ENCODE measurements around the gene PRPS1L1. TPM values are rescaled to one million over a fixed set of nuclear protein-coding genes. Genes with fewer than 3 reads are reported as not detected.
A peak's percentile ranks its signal among the peaks of the same experiment; 100 is the strongest.

The PRPS1L1 gene
- total RNA-seq, 1 donor from 2014 or later, result not detected

- DNase-seq (ENCODE audit: low read depth), result no peak
- TF ChIP-seq CTCF (conservative IDR thresholded peaks at IDR 0.05; ENCODE audit: low read depth, low read length), result no peak
- H3K4me3 ChIP-seq (ENCODE audit: low read depth, low read length), result no peak overlapping the region
Observed at GRCh38 chr7:18037609-18038008, 10.0 kb upstream of the PRPS1L1 start.

GRCh38 chr7:18036783-18037182 is 9.1 kb upstream of the PRPS1L1 start:
- no peak overlapping the region for H3K4me3 ChIP-seq (ENCODE audit: low read depth, low read length)
- TF ChIP-seq CTCF (conservative IDR thresholded peaks at IDR 0.05; ENCODE audit: low read depth, low read length), result no peak
- DNase-seq (ENCODE audit: low read depth), result no peak

DNA sequence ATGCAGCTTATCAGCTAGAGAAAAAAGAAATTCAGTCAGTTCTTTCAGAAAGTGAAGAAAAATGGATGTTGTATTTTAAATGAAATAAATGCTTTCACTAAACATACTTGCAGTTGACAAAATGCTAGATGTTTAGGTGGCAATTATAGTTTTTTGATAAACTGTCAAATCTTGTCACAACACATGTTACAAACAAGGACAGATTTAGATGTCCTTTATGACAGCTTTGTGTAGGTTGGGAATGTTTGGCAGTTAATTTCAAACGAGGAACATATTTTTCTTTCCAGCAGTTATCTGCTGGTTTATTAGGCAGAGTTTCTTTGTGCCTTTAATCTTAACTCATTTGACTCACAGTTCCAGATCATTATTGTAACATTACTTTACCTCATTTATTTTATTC is 3.1 kb upstream of the PRPS1L1 start:
- H3K4me3 ChIP-seq (ENCODE audit: low read depth, low read length), result no peak overlapping the region
- TF ChIP-seq CTCF (conservative IDR thresholded peaks at IDR 0.05; ENCODE audit: low read depth, low read length), result no peak
- DNase-seq (ENCODE audit: low read depth), result no peak

DNA sequence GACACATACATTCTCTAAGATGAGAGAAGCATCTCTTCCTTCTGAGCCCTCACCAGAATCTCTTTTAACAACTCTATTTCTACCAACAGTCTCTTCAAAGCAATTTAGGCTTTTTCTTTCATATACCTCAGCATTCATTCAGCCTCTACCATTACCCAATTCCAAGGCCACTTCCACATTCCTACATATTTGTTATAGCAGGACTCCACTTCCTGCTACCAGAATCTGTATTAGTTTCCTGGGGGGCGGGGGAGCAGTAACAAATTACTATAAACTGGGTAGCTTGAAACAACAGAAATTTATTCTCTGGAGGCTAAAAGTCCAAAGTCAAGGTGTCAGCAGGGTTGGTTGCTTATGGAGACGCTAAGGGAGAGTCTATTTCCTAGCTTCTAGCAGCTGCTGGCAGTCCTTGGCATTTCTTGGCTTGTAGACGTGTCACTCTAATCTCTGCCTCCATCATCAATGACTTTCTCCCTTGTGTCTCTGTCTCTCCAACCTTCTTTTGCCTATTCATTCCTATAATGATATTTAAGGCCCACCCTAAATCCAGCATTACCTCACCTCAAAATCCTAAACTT is 7.4 kb downstream of the PRPS1L1 start:
- no peak for DNase-seq (ENCODE audit: low read depth)
- no peak for TF ChIP-seq CTCF (conservative IDR thresholded peaks at IDR 0.05; ENCODE audit: low read depth, low read length)
- no peak overlapping the region for H3K4me3 ChIP-seq (ENCODE audit: low read depth, low read length)

GRCh38 chr7:18019555-18019954 is 8.1 kb downstream of the PRPS1L1 start:
- DNase-seq (ENCODE audit: low read depth), result peak; percentile 22
- TF ChIP-seq CTCF (conservative IDR thresholded peaks at IDR 0.05; ENCODE audit: low read depth, low read length), result no peak
- no peak overlapping the region for H3K4me3 ChIP-seq (ENCODE audit: low read depth, low read length)

DNA sequence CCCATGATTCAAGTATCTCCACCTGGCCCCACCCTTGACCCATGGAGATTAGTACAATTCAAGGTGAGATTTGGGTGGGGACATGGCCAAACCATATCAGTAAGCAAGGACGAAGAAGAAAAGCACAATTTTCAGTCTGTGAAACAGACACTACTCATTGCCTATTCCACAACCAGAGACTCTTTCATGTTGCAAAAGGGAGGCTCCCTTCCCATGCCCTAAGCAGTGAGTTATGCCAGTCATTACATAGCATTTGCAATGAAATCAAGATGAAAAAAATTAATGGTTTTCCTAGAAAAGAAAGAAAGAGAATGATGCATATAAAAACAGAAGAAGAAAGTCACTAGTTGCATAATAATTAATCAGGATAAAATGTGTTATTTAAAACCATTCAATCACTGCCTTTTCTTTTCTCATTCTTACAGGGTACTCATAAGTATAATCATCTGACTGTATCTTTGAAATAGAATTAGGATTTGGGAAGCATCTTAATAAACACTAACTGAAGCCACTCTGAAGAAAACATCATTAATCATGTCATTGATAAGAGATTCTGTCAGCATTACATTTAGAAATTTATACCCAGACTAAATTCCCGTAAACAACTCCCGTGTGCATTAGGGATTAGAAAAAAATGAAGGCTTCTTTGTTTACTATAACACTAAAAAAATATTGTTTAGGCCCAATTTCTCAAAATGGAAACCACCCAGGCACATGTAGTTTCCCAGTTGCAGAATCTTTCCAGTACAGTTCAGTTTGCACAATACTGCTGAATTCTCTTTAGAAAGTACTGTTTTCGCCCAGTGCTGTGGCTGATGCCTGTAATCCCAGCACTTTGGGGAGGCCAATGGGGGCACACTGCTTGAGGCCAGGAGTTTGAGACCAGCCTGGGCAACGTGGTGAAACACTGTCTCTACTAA is 9.1 kb downstream of the PRPS1L1 start:
- no peak for DNase-seq (ENCODE audit: low read depth)
- no peak for TF ChIP-seq CTCF (conservative IDR thresholded peaks at IDR 0.05; ENCODE audit: low read depth, low read length)

More for the DNA sequence above, 9.1 kb downstream of the PRPS1L1 start:
- no peak overlapping the region for H3K4me3 ChIP-seq (ENCODE audit: low read depth, low read length)
